HUDEP-2 (cell line): ENCODE data around the gene A2M.
"Not testable (repeated sequence)": the region's sequence is repeated elsewhere in the genome, so short reads cannot be mapped to it uniquely, and the experiment has no call there.

ENCODE experiments used
- DNase-seq, 76 experiments: peaks; one replicate each; lab custom pipeline; 2025; ENCODE audit not compliant: unreplicated experiment in 76 of 76; lab: John Stamatoyannopoulos, UW

Gene A2M

DNA sequence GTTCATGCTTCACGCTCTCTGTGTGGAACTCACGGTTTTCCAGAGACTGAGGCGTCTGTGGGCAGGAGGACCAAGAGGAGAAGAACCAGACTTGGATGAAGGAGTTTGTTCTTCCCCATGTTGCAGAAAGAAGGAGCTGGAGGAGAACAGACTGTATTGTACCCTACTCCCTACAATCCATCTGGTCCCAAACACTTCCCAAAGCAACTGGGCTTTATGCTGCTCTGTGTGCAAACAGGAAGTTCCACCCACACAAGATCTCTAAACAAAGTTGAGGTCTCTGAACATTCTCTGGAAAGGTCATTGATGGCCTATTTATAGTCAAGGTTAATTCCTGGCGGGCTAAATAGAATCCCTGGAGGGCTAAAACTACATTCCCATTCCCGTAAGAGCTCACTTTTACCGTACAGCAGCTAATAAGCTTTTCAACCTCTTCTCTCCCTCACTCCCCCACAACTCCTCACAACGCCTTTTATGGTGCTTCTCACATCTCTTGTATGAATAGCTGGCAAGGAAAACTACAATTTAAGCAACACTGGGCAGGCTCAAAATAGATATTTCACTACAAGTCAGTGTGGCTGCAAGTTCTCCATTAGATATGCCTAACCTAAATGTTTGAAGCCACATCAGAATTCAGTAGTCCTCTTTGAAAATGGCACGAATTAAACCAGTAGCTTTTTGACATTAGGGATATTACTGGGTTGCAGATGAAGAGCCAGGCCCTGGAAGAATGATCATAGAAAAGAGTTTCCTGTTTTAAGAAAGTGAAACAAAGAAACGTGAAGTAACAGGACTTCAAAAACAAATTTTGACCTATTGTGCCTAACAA is at the start of gene A2M:
Gene A2M, minus strand, starts transcription at position 189 of the 829 bp plus-strand sequence. Its CDS starts 70 bp downstream, at position 119.
- no peak for DNase-seq

GRCh38 chr12:9163392-9163791 is 47.7 kb upstream of the A2M start:
- no peak for DNase-seq

- no peak for DNase-seq
These were observed 40.4 kb upstream of the A2M start for GRCh38 chr12:9156119-9156518.

GRCh38 chr12:9149372-9149771 is 33.7 kb upstream of the A2M start:
- DNase-seq, result no peak

GRCh38 chr12:9148926-9149325 is 33.2 kb upstream of the A2M start:
- DNase-seq, result no peak

DNA sequence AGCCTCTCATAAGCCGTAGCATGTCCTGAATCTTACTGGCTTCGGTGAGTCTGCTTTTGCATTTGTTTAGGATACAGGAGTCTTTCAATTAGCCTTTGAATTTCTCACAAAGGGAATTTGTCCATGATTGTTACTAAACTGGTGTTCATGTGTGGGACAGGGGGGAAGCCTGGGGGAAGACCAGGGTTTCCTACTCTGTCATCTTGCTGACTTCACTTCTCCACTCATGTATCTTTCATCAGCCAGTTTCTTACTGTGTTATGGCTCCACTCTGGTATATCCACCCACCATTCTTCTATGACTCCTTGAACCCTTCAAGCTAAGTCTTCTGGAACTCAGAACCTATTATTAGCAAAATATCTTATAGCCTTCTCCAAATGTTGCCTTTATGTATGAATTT is 31.7 kb upstream of the A2M start:
- no peak for DNase-seq

GRCh38 chr12:9144730-9145106 is 29.0 kb upstream of the A2M start:
- DNase-seq, result no peak

DNA sequence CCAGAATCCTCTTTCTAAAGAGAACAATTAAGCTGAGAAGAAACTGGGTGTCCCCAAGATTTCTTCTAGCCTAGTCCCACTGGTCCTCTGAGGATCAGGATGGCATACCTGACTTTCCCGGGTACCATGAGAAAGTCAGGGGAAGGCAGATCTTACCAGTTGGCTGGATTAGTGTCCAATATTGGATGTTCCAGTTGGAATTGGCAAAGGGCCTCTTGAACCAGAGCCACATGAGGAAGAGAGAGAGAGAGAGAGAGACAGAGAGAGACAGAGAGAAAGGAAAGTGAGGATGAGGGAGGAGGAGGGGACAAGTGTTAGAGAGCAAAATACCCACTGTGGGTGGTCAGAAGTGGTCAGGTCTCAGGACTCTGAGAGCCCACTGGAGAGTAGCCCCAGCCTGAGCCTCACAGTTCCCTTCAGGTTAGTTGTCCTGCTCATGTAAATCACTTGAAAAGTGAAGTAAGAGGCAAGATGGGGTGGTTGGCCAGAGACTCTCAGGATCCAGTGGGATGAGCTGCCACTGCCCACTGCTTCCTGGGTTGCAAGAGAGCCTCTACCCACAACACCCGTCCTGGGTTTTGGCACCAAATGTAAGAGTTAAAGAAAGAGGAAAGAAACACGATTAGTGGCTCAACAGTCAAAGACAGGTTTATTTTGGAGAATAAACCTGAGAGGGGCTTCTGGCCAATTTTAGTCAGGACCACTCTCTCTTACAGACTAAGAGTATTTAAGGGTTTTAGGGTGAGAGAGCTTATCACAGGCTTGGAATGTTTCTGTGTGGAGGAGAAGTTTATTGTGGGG is 28.4 kb upstream of the A2M start:
- DNase-seq, result no peak

- DNase-seq, result no peak
These were observed 27.4 kb upstream of the A2M start for GRCh38 chr12:9143137-9143536.

GRCh38 chr12:9139588-9140290 is 24.0 kb upstream of the A2M start:
- not testable (repeated sequence) for DNase-seq

DNA sequence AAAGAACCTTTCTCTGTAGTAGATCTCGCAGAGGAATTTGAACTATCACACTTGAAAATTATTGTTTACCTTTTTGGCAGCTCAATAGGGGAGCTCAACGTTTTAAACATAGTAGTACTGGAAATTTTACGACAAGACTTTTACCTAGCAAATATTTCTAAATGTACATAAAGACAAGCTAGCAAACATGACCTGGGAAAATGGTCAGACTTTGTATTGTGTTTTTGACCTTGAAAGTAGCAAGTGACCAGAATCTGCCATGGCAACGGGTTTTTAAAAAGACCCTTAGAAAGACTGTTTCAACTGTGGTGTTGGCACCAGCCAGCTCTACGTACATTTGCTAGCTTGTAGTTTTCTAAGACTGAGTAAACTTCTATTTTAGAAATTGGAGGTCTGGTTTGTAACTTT is 20.2 kb upstream of the A2M start:
- no peak for DNase-seq

GRCh38 chr12:9134981-9135628 is 19.4 kb upstream of the A2M start:
- DNase-seq, result peak in 4 of 76 experiments; percentile 3 to 22 (median 11)

- DNase-seq, result no peak
These were observed 17.6 kb upstream of the A2M start for GRCh38 chr12:9133216-9133916.

DNA sequence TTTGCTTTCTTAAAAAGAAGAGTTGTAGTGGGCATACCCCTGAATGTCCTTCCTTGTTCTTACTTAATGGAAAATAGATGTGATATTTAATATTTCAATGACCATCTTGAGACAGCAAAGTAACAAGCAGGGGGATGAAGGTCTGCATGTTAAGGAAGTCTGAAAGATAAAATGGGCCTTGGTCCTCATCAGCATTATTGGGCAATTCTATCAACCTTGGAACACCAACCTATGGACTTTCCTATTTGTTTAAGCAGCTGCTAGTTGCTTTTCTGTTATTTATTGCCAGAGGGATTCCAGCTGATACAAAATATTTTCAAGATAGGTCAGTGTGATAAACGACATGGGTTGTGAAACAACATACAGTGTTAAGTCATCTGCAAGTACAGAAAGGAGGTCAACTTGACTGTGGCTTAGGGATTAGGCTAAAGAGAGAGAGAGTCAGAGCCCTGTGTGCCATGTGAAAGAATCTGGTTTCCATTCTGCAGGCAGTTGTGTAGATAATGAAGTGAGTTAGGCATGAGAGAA is 16.4 kb upstream of the A2M start:
- DNase-seq, result no peak

- DNase-seq, result no peak
These were observed 14.5 kb upstream of the A2M start for GRCh38 chr12:9130244-9130643.

- no peak for DNase-seq
These were observed 12.4 kb upstream of the A2M start for GRCh38 chr12:9127936-9128663.

DNA sequence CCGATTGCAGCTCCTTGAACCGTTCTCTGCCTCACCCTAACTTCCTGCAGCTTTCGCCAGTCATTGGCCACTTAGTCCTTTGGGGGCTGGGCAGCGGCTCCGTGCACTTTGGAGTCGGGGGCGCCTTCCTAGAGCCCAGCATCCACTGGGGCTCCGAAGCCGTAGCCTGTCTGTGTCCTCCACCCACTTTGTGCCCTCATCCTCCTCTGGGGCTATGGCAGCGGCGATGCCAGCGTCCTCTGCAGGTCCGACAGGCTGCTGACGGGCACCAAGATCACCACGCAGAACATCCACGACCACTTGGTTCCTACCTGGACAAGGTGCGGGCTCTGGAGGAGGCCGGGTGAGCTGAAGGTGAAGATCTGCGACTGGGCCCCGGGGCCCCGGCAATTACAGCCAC is 11.8 kb upstream of the A2M start:
- DNase-seq, result no peak

DNA sequence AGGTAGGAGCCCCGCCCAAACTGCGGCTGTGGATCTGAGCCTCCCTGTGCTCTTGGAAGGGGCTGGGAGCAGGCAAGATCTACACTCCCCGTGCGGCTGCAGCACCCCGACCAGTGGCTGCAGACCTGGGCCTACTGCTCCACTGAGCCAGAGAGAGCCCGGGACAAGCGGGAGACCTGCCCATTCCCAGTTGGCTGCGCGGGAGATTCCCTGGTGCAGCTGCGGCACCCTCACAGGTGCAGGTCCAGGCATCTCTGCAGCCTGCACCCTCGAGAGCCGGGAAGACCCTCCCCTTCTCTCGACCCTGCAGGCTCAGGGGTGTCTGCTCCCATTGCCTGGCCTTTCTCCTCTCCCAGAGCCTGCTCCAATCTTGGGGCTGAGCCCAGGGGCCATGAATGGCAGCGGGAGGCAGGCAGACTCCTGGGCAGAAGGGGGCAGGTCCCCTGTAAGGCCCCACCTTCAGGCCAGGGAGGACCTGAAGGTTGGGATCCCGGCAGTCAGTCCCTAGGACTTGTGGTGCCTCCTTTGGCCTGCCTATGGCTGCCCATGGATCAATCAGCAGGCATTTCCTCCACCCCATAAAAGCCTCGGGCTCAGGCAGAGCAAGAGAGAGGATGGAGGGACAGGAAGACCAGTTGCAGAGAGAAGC is 8.8 kb upstream of the A2M start:
- DNase-seq, result no peak
